ENCODE measurements around the gene BCHE.

The BCHE gene

GRCh38 chr3:165768680-165769079, 68.5 kb downstream of the BCHE start:
- Histone ChIP-seq H3K9me3 (replicated peaks in 1 of 11) (no peaks in the 10 kb centered on the region; a peak in 1 of 22 replicates), H3K27ac (no peak overlapping the region), H3K9ac (no peak overlapping the region), H3K4me3 (no peak overlapping the region), H3K4me1 (no peaks in the 10 kb centered on the region), H3K36me3 (no peaks in the 10 kb centered on the region), H3K4me2 (no peak overlapping the region), H3K27me3 (no peaks in the 10 kb centered on the region), H4K20me1 (no peaks in the 10 kb centered on the region)
- no peak for TF ChIP-seq Cebpa-rat (IDR thresholded peaks at IDR 0.05)

GRCh38 chr3:165759041-165759440, 78.2 kb downstream of the BCHE start:
- Histone ChIP-seq H3K9me3 (replicated peaks in 1 of 11) (no peaks in the 10 kb centered on the region), H3K4me2 (no peak overlapping the region), H3K4me1 (peaks cover 0 to 8% (median 0%) of the 10 kb centered on the region in 10 experiments; a peak in 1 of 20 replicates), H3K4me3 (no peak overlapping the region), H3K27ac (no peak overlapping the region), H3K27me3 (no peaks in the 10 kb centered on the region), H3K36me3 (no peaks in the 10 kb centered on the region), H3K9ac (no peak overlapping the region), H4K20me1 (no peaks in the 10 kb centered on the region)
- no peak for TF ChIP-seq Cebpa-rat (IDR thresholded peaks at IDR 0.05)

- no peaks in the 10 kb centered on the region for H3K36me3 ChIP-seq
- H3K9ac ChIP-seq = no peak overlapping the region
- H3K4me3 ChIP-seq = no peak overlapping the region
- H4K20me1 ChIP-seq = no peaks in the 10 kb centered on the region
- no peaks in the 10 kb centered on the region for H3K9me3 ChIP-seq (replicated peaks in 1 of 11)
- TF ChIP-seq Cebpa-rat (IDR thresholded peaks at IDR 0.05) = no peak
- no peak overlapping the region for H3K27ac ChIP-seq
- no peak overlapping the region for H3K4me2 ChIP-seq
- H3K4me1 ChIP-seq = peaks cover 0 to 8% (median 0%) of the 10 kb centered on the region in 10 experiments; a peak in 1 of 20 replicates
- H3K27me3 ChIP-seq = no peaks in the 10 kb centered on the region
Observed at GRCh38 chr3:165755571-165755970, 81.7 kb downstream of the BCHE start.

GRCh38 chr3:165754219-165755007, 82.8 kb downstream of the BCHE start:
- no peak for TF ChIP-seq Cebpa-rat (IDR thresholded peaks at IDR 0.05)
- Histone ChIP-seq H3K9me3 (replicated peaks in 1 of 11) (no peaks in the 10 kb centered on the region), H3K4me3 (no peak overlapping the region), H4K20me1 (no peaks in the 10 kb centered on the region), H3K36me3 (no peaks in the 10 kb centered on the region), H3K27ac (no peak overlapping the region), H3K4me1 (peaks cover 0 to 8% (median 0%) of the 10 kb centered on the region in 10 experiments; a peak in 1 of 20 replicates), H3K27me3 (no peaks in the 10 kb centered on the region), H3K9ac (no peak overlapping the region), H3K4me2 (no peak overlapping the region)

- Histone ChIP-seq H3K27me3 (no peaks in the 10 kb centered on the region), H3K27ac (no peak overlapping the region)
Observed at GRCh38 chr3:165753560-165753959, 83.7 kb downstream of the BCHE start.

GRCh38 chr3:165751637-165752036, 85.6 kb downstream of the BCHE start:
- Histone ChIP-seq H3K27ac (no peak overlapping the region), H4K20me1 (no peaks in the 10 kb centered on the region), H3K4me1 (peaks cover 0 to 8% (median 0%) of the 10 kb centered on the region in 10 experiments; a peak in 1 of 20 replicates), H3K9ac (no peak overlapping the region), H3K36me3 (no peaks in the 10 kb centered on the region), H3K4me3 (no peak overlapping the region), H3K27me3 (no peaks in the 10 kb centered on the region), H3K9me3 (replicated peaks in 1 of 11) (no peaks in the 10 kb centered on the region), H3K4me2 (no peak overlapping the region)
- no peak for TF ChIP-seq Cebpa-rat (IDR thresholded peaks at IDR 0.05)

More at GRCh38 chr3:165753560-165753959, 83.7 kb downstream of the BCHE start:
- no peak for TF ChIP-seq Cebpa-rat (IDR thresholded peaks at IDR 0.05)
- H3K4me2 ChIP-seq = no peak overlapping the region
- no peaks in the 10 kb centered on the region for H3K9me3 ChIP-seq (replicated peaks in 1 of 11)
- no peak overlapping the region for H3K4me3 ChIP-seq
- H3K36me3 ChIP-seq = no peaks in the 10 kb centered on the region
- no peak overlapping the region for H3K9ac ChIP-seq
- H4K20me1 ChIP-seq = no peaks in the 10 kb centered on the region
- peaks cover 0 to 8% (median 0%) of the 10 kb centered on the region in 10 experiments; a peak in 1 of 20 replicates for H3K4me1 ChIP-seq

GRCh38 chr3:165749821-165750220, 87.4 kb downstream of the BCHE start:
- Histone ChIP-seq H3K27me3 (no peaks in the 10 kb centered on the region), H3K9ac (no peak overlapping the region), H3K27ac (no peak overlapping the region), H4K20me1 (no peaks in the 10 kb centered on the region), H3K36me3 (no peaks in the 10 kb centered on the region), H3K4me3 (no peak overlapping the region), H3K9me3 (replicated peaks in 1 of 11) (no peaks in the 10 kb centered on the region), H3K4me2 (no peak overlapping the region), H3K4me1 (0 out of 20 replicates have a peak, but pooled peaks cover 0 to 3% (median 0%) of the 10 kb centered on the region in 10 experiments)
- no peak for TF ChIP-seq Cebpa-rat (IDR thresholded peaks at IDR 0.05)

GRCh38 chr3:165749241-165749640, 88.0 kb downstream of the BCHE start:
- TF ChIP-seq Cebpa-rat (IDR thresholded peaks at IDR 0.05) = no peak

GRCh38 chr3:165748094-165748493, 89.1 kb downstream of the BCHE start:
- no peak overlapping the region for H3K4me2 ChIP-seq
- no peak overlapping the region for H3K4me3 ChIP-seq
- TF ChIP-seq Cebpa-rat (IDR thresholded peaks at IDR 0.05) = no peak
- H3K36me3 ChIP-seq = no peaks in the 10 kb centered on the region
- H3K27me3 ChIP-seq = no peaks in the 10 kb centered on the region
- H4K20me1 ChIP-seq = no peaks in the 10 kb centered on the region
- H3K9me3 ChIP-seq (replicated peaks in 1 of 11) = no peaks in the 10 kb centered on the region
- no peak overlapping the region for H3K9ac ChIP-seq
- no peak overlapping the region for H3K27ac ChIP-seq
- no peaks in the 10 kb centered on the region for H3K4me1 ChIP-seq

More at GRCh38 chr3:165749241-165749640, 88.0 kb downstream of the BCHE start:
- Histone ChIP-seq H3K27ac (no peak overlapping the region), H3K27me3 (no peaks in the 10 kb centered on the region), H3K4me3 (no peak overlapping the region), H3K9me3 (replicated peaks in 1 of 11) (no peaks in the 10 kb centered on the region), H3K4me1 (no peaks in the 10 kb centered on the region), H3K4me2 (no peak overlapping the region), H3K36me3 (no peaks in the 10 kb centered on the region), H4K20me1 (no peaks in the 10 kb centered on the region), H3K9ac (no peak overlapping the region)

GRCh38 chr3:165746874-165747273, 90.3 kb downstream of the BCHE start:
- H4K20me1 ChIP-seq = no peaks in the 10 kb centered on the region
- no peak overlapping the region for H3K4me2 ChIP-seq
- no peak for TF ChIP-seq Cebpa-rat (IDR thresholded peaks at IDR 0.05)
- no peaks in the 10 kb centered on the region for H3K27me3 ChIP-seq
- no peak overlapping the region for H3K27ac ChIP-seq
- H3K36me3 ChIP-seq = no peaks in the 10 kb centered on the region
- no peaks in the 10 kb centered on the region for H3K4me1 ChIP-seq
- H3K9ac ChIP-seq = no peak overlapping the region
- H3K9me3 ChIP-seq (replicated peaks in 1 of 11) = no peaks in the 10 kb centered on the region
- no peak overlapping the region for H3K4me3 ChIP-seq

Data from BLaER1 treated with 17β-estradiol and CSF1 and Interleukin-3, amounts not matched to agents 10 nM and 100 nM (cell line).